NCI-H2171 treated with DMSO at 0.1 percent for 48 hours (cell line): ENCODE data around the gene VDAC1.

Experiments
- DNase-seq: peaks from one replicate; lab custom pipeline; 2025; lab: John Stamatoyannopoulos, UW

Gene VDAC1

DNA sequence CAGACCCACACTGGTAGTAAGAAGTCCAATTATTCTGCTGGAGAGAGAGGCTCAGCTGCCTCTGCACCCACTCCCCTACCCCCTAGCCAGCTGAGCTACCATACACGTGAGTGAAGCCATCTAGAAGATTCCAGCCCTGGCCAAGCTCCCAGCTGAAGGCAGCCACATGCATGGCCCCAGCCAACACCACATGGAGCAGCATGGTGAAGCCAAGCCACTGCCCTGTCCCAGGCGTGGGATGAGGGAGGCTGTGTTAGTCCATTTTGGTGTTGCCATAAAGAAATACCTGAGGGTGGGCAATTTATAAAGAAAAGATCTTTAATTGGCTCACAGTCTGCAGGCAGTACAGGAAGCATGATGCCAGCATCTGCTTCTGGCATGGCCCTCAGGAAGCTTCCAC lies 20.0 kb upstream of the VDAC1 start:
- DNase-seq: no peak

DNA sequence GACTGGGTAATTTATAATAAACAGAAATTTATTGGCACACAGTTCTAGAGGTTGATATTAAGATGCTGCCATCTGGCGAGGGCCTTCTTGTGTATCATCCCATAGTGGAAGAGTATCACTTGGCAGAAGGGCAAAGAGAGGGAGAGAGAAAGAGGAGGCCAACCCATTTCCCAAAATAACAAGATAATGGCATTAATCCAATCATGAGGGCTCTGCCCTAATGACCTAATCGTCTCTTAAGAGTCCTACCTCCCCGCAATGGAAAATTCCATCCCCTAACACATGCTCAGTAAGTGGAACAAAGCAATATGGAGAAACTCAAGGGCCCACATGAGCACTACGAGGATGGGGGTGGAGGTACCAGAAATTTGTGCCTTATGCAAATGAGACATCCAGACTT lies 17.6 kb upstream of the VDAC1 start:
- DNase-seq: peak; percentile 73

DNA sequence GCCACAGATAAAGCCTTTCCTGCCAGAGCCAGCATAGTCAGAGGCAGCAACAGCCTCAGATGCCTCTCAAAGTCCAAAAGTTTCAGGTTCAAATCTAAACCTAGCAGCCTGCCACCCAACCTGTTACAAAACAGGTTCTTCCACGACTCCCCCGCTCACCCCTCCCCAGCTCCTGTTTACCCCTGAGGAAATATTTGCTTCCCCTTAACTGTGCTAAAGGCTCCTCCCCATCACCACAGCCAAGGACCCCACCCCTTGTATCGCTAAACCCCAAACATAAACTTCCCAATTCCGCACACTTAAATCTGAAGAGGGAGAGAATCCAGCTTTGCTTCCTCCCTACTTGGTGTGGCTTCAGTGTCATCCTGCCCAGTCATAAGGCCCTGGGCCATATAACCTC lies 15.4 kb upstream of the VDAC1 start:
- DNase-seq: no peak

DNA sequence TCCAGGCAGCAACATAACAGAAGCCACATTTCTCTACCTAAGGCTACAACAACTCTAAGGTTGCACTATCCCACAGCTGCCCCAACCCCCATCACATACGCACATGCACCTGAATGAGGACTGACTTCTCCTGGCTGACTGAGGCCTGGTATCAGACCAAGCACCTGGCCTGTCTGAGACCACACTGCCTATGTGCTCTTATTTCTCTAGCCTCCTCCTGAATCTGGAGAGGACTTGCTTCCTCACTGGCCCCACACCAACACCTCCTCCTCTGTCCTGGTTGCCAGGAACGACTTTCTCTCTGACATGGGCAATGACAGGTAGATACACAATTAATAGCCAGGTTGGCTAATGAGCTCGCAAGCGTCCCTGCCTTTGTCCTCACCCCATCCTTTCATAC lies 14.9 kb upstream of the VDAC1 start:
- no peak for DNase-seq

DNA sequence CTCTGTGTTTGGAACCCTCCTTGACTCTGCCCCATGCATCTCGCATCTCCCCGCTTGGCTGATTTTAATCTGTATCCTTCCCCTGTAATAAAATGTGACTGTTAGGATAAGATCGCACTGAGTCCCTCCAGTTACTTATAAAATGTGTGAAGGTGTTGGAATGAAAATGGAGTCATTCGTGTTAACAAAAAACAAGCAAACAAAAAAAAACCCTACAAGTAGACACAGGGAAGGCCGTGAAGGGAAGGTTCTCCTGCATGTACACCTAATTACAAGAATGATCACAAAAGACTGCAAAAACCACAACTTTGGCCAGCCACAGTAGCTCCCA lies 14.2 kb upstream of the VDAC1 start:
- no peak for DNase-seq

DNA sequence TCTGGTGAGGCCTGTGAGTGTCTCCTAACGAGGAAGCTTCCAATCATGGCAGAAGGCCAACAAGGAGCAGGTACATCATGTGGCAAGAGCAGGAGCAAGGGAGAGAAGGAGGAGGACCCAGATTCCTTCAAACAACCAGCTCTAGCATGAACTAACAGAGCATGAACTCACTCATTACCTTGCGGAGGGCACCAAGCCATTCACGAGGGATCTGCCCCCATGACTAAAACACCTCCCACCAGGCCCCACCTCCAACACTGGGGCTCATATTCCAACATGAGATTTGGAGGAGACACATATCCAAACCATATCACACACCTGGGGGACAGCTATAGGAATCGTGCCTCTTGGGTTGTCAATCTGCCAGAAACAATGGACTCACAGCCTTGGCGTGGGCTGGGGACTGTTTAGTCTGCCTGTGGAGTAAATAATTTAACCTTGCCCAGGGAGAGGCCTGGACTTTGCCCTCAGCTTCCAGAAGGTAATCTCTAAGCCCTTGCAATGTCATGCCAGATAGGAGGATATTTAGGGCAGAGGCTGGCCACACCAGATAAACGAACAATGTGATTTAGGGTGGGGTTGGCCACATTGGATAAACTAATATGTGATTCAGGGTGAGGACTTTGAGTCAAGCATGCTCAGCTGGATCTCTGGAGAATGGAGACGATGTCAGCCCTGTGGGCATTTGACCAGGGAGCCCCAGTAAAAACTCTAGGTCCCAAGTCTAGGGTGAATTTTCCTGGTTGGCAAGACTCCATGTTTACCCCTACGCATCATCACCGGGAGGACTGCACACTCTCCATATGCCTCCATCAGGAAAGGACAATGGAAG lies 13.6 kb upstream of the VDAC1 start:
- no peak for DNase-seq

DNA sequence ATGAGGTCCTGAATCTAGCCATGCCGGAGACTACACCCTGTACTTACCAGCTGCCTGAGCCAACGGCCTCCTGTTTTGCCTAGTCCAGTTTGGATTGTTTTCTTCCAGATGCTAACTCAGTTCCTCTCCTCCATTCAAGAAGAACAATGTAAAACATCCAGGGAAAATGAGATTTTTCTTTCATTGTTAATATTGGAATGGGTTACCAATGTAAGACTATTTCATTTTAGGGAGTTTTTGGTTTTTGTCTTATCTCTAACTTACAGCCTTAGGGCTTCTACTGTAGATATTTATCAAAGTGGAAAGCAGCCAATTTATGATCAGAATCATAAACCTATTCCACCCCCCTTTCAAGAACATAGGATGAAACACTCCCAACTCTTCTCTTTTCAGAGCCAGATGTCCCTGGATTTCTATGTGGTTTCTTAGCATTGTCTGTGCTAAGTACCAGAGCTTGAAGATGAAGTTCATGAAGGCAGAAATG lies 3.5 kb upstream of the VDAC1 start:
- DNase-seq: no peak

DNA sequence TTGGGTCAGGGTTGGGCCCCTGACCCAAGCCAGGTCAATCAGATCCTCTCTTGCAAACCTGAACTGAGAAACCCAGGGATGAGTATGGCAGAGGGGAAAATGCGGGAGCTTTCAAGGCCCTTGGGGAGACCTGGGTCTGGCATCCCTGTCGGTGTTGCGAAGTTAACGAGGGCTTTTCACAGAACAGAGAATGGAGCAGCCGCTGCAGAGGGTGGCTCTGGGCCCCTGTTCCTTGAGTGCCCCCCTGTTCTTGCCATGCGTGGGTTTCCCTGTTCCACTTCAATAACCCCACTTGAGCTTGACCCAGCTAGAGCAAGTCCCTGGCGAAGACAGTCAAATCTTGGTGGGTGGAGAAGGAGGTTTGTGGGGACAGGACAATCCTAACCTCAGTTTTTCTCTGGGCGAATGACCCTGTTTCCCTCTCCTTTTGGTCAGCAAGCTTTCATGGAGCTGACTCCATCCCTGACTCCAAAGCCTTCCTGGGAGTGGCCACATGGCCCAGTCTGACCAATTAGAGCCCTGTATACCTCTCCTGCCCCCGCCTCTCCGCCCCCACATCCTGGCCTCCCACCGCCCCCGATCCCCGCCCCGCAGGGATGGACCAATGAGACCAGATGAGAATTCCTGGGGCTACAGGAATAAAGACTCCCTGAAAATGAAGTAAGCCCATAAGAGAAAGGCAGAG lies 2.9 kb upstream of the VDAC1 start:
- no peak for DNase-seq

DNA sequence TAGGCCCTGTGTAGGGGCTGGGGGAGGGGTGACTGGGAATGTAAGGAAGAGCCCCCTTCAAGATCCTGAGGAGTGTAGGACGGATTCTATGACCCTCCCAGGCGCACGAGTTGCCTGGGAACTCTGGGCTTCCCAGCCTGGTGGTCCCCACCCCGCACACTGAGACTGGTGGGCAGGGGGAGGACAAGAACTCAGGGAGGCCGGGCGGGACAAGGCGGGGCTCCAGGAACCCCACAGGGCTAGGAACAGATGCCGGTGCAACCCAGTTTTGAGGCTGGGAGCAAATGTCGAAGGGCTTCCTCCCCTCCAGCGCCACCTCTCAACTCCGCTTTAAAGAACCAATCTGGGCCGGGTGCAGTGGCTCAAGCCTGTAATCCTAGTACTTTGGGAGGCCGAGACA lies 1.3 kb upstream of the VDAC1 start:
- no peak for DNase-seq

DNA sequence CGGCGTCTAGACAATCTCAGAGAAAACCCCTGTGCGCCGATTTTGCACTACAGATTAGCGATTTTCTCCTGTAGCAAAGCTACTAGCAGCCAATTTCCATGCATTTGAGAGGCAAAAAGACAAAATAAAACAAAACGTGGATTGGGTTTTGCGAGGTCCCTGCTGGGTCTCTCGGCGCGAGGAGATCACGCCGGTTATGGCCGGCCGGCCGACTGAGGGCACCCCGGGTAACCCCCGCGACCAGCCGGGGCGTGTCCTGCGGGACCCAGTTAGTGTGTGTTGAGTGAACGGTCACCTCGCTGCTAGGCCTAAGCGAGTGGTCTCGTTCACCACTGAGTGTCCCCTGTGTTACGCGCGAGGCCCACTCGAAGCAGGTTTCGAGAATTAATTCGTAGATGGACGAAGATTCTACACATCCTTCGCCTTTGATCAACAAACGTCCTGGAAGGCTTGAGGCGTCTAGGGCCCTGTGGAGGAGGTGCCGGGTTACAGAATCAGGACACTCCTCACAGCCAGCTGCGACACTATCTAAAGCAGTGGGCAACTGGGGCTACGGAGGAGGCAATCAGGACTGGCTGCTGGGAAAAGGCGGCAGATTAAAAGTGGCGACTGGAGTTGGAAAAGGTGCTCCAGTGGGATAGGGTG lies 764 bp upstream of the VDAC1 start:
- DNase-seq: no peak

DNA sequence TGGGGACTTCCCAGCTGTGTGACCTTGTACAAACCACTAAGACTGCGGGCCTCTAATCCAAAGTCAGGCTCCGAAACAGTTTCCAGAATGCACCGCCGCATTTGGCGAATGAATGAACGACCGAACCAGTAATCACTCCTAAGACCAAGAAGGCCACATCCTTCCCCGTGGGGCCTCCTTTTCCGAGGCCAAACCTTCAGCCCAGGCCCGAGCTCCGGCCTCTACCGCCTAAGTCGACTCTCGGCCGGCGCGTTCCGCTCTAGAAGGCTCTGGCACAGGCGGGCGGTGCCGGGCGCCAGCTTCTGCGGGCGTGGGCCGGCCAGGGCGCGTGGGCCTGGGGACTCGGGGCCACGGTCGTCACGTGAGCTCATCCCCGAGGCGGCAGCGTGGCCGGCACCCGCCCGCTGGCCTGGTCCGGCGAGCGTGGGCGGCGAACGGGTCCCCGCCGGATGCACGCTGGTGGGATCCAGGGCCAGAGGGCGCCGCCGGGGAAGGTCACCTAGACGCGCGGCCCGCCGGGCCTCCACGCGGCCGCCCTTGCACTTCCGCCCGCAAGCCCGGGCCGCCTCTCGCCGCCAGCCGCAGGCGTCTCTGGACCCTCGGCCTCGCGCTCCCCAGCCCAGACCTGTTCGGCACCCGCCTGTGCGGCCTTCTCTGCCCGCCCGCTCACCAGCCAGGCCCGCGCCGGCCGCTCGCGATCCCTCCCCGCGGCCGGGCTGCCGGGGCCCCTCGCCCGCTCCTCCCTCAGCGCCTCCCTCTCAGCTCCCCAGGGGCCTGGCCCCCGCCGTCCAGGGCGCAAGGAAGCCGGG lies 754 bp downstream of the VDAC1 start:
- DNase-seq: no peak

DNA sequence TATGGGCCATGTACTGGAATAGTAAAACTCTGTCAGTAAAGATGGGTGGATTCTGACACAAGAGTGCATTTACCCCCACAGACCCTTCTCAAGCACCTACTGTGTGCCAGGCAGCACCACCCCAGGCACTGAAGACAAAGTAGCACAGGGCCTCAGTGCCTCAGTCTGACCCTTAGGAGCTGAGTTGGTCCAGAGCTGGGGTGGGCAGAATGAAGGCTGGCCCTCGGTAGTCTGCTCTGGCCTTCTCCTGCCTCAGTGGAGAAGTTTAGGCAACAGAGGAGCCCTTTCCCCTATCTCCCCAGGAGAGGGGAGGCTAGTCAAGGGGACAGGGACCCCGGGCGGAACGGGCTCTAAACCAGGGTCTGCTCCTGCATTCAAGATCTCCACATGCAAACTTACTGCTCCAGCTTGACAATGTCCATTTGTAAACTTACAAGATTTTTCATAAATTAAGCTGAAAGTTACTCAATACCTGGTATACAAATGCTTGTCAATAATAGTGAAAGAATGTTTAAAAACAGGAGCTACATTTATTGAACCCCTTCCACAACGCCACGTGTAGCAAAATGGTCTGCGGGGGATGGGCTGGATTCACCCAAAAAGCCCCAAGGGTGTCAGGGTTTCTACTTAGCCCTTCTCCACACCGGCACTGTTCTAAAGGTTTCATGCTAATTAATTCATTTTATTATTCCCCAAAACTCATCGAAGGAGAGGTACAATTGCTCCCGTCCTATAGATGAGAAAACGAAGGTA lies 1.5 kb downstream of the VDAC1 start:
- DNase-seq: no peak

DNA sequence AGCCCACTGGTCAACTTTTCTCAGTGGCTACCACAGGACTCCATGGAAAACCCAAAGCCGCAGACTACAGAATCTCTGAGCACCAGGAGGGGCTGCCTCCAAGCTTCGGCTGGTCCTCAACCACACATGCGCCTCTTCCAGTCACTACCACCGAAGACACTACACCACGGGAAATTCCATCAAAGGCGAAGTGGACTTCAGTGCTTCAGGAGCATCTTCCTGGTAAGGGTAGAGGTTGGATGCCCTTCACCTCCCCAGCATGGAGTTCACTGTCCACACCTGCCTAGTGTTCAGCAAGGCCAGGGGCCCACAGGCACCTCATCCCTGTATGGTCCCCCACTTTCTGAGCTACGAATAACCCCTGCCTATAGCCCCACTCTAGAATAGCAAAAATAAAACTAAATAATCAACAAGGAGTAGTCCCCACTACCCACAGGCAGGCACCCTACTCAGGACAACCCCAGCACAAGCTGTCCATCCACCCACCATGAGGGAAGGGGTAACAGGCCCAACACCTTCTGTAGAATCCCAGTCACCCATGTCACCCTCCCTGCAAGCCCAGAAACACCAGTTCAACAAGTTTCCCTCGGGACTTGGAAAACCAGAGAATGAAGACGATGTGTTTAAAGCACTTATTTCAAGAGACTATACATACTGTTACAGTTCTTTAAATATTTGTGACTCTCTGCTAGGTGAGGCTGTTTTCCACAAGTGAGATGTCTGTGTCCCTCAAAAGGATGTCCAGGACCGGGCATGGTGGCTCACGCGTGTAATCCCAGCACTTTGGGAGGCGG lies 2.6 kb downstream of the VDAC1 start:
- no peak for DNase-seq

DNA sequence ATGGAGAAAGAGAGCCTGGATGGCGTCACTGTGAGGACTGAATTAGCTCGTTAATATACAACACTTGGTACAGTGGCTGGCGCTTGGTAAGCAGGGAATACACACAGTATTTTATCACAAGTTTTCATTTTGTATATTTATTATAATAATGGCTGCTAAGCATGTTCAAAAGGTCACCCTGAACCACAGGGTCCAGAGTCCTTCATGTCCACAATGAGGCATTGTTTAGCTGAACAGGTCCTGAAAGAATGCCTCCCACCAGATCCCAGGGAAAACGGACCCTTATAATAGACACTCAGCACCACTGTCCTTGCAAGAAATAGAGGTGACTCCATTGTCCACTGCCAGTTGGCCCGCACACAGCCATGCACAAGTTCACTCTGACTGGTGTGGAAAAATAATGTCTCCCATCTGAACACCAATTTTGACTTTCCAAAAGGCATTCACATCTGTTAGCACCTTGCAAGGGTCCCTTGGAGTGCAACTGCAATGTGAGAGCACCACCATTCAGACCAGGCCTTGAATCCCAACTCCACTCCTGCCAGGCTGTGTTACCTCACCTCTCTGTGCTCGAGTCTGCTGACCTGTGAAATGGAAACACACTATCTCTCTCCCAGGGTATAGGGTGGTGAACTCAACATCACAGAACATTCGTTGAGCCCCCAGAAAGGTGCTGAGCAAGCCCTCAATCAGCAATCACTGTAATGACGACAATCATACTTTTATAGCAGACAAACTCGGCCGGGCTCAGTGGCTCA lies 3.9 kb downstream of the VDAC1 start:
- DNase-seq: no peak

DNA sequence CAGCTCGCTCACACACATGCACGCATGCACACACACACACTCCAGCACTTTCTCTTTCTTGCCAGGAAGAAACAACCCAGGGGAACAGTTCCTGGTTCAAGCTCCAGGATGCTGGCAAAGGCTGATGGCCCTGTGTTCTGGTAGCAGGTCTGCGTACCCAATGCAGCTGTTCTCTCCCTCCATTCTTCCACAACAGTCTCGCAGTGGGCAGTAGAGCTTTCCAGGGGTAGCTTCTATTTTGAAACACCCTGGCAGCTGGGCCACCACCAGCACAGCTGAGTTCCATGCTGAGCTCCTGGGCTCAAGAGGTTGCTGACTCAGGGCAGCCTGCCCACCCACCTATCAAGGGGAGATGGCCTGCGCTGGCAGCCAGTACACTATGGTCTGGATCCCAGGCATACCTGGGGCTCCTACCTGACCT lies 4.7 kb downstream of the VDAC1 start:
- no peak for DNase-seq

DNA sequence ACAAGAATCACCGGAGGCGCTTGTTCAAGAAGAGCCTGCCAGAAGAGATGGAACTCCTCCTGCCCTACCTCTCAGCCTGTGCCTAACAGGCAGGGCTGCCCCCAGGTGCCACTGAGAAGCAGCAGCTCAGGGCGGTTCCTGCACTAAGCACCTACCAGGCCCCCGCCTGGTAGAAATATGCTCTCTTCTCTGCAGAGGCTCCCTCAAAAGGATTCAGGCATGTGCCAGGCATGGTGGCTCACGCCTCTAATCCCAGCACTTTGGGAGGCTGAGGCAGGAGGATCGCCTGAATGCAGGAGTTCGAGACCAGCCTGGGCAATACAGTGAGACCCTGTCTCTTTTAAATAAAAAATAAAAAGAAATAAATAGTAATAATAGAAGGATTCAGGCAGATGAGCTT lies 6.0 kb downstream of the VDAC1 start:
- no peak for DNase-seq

DNA sequence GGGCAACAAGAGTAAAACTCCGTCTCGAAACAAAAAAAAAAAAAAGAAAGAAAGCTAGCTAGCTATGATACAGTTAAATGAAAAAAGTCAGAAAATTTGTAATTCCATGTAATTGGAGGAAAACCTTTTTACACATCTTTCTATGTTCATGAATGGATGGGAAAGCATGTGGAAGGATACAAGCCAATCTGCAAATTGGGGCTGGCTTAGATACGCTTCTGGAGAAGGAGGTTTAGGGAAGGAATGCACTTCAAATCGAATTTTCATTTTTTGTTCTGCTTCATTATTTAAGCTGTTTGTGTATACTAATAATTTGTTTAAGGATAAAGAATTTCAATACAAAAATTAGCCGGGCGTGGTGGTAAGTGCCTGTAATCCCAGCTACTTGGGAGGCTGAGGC lies 6.7 kb downstream of the VDAC1 start:
- no peak for DNase-seq

DNA sequence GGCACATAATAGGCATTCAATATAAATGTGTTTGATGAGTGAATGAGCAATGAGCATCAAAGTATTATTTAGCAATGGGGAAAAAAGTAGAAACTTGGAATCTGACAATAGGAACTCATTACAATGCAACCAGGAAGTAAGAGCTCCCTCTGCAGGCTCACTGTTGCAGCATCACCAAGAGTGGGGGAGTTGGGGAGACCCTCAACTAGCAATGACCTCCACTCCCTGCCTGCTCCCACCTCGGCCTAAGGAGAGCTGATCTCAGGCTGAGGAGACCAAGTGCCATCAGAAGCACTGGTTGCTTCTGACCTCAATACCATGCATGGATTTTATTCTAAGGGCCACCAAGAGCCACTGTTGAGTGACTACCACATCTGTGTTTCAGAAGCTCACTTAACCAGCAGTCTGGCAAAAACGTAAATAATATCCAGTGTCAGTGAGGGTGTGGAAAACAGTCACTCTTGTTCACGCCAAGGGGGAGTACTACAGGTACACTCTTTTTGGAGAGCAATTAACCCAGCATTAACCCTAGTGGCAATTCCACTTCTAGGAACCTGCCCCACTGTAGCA lies 8.0 kb downstream of the VDAC1 start:
- DNase-seq: no peak

DNA sequence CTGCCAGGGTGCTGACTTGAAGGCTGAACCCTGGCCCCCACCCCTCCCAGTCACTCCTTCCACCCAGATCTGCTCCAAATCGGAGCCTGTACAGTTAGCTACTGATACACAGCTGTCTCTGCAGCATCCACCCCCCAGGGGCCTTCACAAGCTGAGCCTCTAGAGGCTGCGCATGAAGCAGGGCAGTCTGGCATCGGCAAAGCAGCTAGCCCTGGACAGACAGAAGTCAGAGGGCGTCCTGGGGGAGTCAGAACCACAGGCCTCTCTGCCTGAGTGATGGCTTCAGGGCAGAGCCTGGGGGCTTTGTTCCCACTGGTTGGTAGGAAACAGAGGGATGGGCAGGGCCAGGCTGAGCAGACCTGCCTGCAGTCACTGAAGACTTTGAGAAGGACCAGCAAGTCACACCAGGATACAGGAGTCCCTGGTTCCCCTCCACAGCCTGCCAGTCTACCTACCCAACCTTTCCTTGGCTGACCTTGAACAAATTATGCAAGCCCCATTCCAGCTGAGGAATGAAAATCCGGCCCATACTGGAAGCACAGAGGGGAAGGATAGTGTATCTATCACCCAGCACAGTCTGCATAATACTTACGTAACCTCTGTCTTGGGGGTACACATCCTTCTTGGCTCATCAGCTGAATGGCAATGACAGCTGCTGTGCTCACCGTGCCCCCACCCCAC lies 8.8 kb downstream of the VDAC1 start:
- no peak for DNase-seq
